Skeletal muscle tissue (tissue), 4 donors: ENCODE data around the gene SF3B2. TPM values are rescaled to one million over a fixed set of nuclear protein-coding genes. Genes with fewer than 3 reads are reported as not detected.
"Not testable (repeated sequence)": the region's sequence is repeated elsewhere in the genome, so short reads cannot be mapped to it uniquely, and the experiment has no call there.

Experiments used
- H3K27ac ChIP-seq: one replicate; pipeline ENCODE4 v1.7.0; 2013; ENCODE audit warnings: mild to moderate bottlenecking, low read depth, low read length, inconsistent platforms
- H3K27me3 ChIP-seq, 3 donors: one replicate each; pipeline ENCODE4 v1.7.0; 2013; ENCODE audit warnings: low read length in 3 of 3; ENCODE audit not compliant: control insufficient read depth in 3 of 3, insufficient read depth in 3 of 3
- H3K36me3 ChIP-seq, 3 donors: one replicate each; pipeline ENCODE4 v1.7.0; 2013; ENCODE audit warnings: low read length in 3 of 3; ENCODE audit not compliant: control insufficient read depth in 3 of 3, insufficient read depth in 3 of 3
- H3K4me1 ChIP-seq, 3 donors: one replicate each; pipeline ENCODE4 v1.7.0; 2013; ENCODE audit warnings: low read length in 3 of 3, mild to moderate bottlenecking in 3 of 3; ENCODE audit not compliant: control insufficient read depth in 3 of 3, insufficient read depth in 3 of 3
- H3K4me3 ChIP-seq, 3 donors: one replicate each; pipeline ENCODE4 v1.7.0; 2013; ENCODE audit warnings: low read length in 3 of 3
- H3K9ac ChIP-seq, 3 donors: one replicate each; pipeline ENCODE4 v1.7.0; 2013; ENCODE audit warnings: low read length in 3 of 3, mild to moderate bottlenecking in 3 of 3, moderate library complexity in 2 of 3, low read depth in 1 of 3
- H3K9me3 ChIP-seq, 3 donors: one replicate each; pipeline ENCODE4 v1.7.0; 2013; ENCODE audit warnings: low read length in 3 of 3; ENCODE audit not compliant: control insufficient read depth in 3 of 3
- total RNA-seq: library from RNA; depleted of rRNA; stranded (reverse); fragments of >200 nt; gene quantifications from one replicate; pipeline ENCODE4 v1.2.3, GENCODE V29; 2014
- donor health status: Osteomylitis.

The SF3B2 gene
- total RNA-seq, 1 donor from 2014 or later: 62.1 TPM

GRCh38 chr11:66071381-66071801 is 19.2 kb downstream of the SF3B2 start:
- H3K9me3 ChIP-seq: no peaks in the 10 kb centered on the region
- peak overlapping the region; percentile 75 to 77 (median 75) for H3K4me3 ChIP-seq
- H3K36me3 ChIP-seq: peaks cover 18 to 34% (median 25%) of the 10 kb centered on the region in 3 donors
- H3K27ac ChIP-seq: peak overlapping the region; percentile 72
- H3K9ac ChIP-seq: peak overlapping the region; percentile 73 to 80 (median 78)
- no peaks in the 10 kb centered on the region for H3K27me3 ChIP-seq
- peaks cover 24 to 31% (median 26%) of the 10 kb centered on the region in 3 donors for H3K4me1 ChIP-seq

- Histone ChIP-seq H3K27me3 (no peaks in the 10 kb centered on the region), H3K4me1 (peaks cover 24 to 31% (median 26%) of the 10 kb centered on the region in 3 donors), H3K4me3 (no peak overlapping the region), H3K36me3 (peaks cover 11 to 28% (median 18%) of the 10 kb centered on the region in 3 donors), H3K9me3 (no peaks in the 10 kb centered on the region), H3K9ac (no peak overlapping the region), H3K27ac (no peak overlapping the region)
These were observed 19.9 kb downstream of the SF3B2 start for GRCh38 chr11:66072081-66072480.

- Histone ChIP-seq H3K27me3 (no peaks in the 10 kb centered on the region), H3K4me3 (no peak overlapping the region), H3K27ac (no peak overlapping the region), H3K9me3 (no peaks in the 10 kb centered on the region), H3K9ac (no peak overlapping the region), H3K4me1 (peaks cover 24 to 31% (median 26%) of the 10 kb centered on the region in 3 donors), H3K36me3 (peaks cover 7 to 24% (median 13%) of the 10 kb centered on the region in 3 donors)
These were observed 20.4 kb downstream of the SF3B2 start for GRCh38 chr11:66072518-66072917.

- H3K4me3 ChIP-seq: no peak overlapping the region
- peaks cover 0 to 13% (median 2%) of the 10 kb centered on the region in 3 donors for H3K36me3 ChIP-seq
- no peak overlapping the region for H3K27ac ChIP-seq
- no peaks in the 10 kb centered on the region for H3K27me3 ChIP-seq
- peaks cover 16 to 19% (median 17%) of the 10 kb centered on the region in 3 donors for H3K4me1 ChIP-seq
- no peak overlapping the region for H3K9ac ChIP-seq
- H3K9me3 ChIP-seq: no peaks in the 10 kb centered on the region
These were observed 21.5 kb downstream of the SF3B2 start for GRCh38 chr11:66073669-66074068.

- Histone ChIP-seq H3K27ac (no peak overlapping the region), H3K9me3 (no peaks in the 10 kb centered on the region), H3K4me1 (peaks cover 7 to 13% (median 8%) of the 10 kb centered on the region in 3 donors), H3K36me3 (peaks cover 0 to 11% (median 0%) of the 10 kb centered on the region in 3 donors), H3K4me3 (no peak overlapping the region), H3K9ac (no peak overlapping the region), H3K27me3 (no peaks in the 10 kb centered on the region)
These were observed 23.1 kb downstream of the SF3B2 start for GRCh38 chr11:66075273-66075672.

GRCh38 chr11:66076561-66076960 is 24.4 kb downstream of the SF3B2 start:
- H3K9me3 ChIP-seq: no peaks in the 10 kb centered on the region
- no peaks in the 10 kb centered on the region for H3K27me3 ChIP-seq
- peaks cover 4 to 15% (median 4%) of the 10 kb centered on the region in 3 donors for H3K4me1 ChIP-seq
- no peak overlapping the region for H3K4me3 ChIP-seq
- H3K36me3 ChIP-seq: peaks cover 0 to 11% (median 0%) of the 10 kb centered on the region in 3 donors
- H3K9ac ChIP-seq: no peak overlapping the region
- H3K27ac ChIP-seq: no peak overlapping the region

GRCh38 chr11:66077927-66078326 is 25.8 kb downstream of the SF3B2 start:
- Histone ChIP-seq H3K9me3 (no peaks in the 10 kb centered on the region), H3K9ac (no peak overlapping the region)

GRCh38 chr11:66078949-66079348 is 26.8 kb downstream of the SF3B2 start:
- not testable (repeated sequence) for H3K27ac ChIP-seq, H3K9ac ChIP-seq, H3K9me3 ChIP-seq, H3K36me3 ChIP-seq, H3K4me3 ChIP-seq, H3K27me3 ChIP-seq
- H3K4me1 ChIP-seq: peaks cover 3 to 21% (median 6%) of the 10 kb centered on the region in 3 donors

More at GRCh38 chr11:66077927-66078326, 25.8 kb downstream of the SF3B2 start:
- H3K4me3 ChIP-seq: no peak overlapping the region
- no peaks in the 10 kb centered on the region for H3K27me3 ChIP-seq
- H3K36me3 ChIP-seq: peaks cover 0 to 7% (median 0%) of the 10 kb centered on the region in 3 donors
- peaks cover 2 to 17% (median 3%) of the 10 kb centered on the region in 3 donors for H3K4me1 ChIP-seq
- no peak overlapping the region for H3K27ac ChIP-seq

- H3K9me3 ChIP-seq: no peaks in the 10 kb centered on the region
- no peaks in the 10 kb centered on the region for H3K36me3 ChIP-seq
- H3K4me1 ChIP-seq: peaks cover 3 to 21% (median 6%) of the 10 kb centered on the region in 3 donors
- peak overlapping the region; percentile 28 for H3K27ac ChIP-seq
- H3K4me3 ChIP-seq: no peak overlapping the region
- H3K9ac ChIP-seq: no peak overlapping the region
- H3K27me3 ChIP-seq: no peaks in the 10 kb centered on the region
These were observed 28.1 kb downstream of the SF3B2 start for GRCh38 chr11:66080055-66080817.

GRCh38 chr11:66081505-66081904 is 29.3 kb downstream of the SF3B2 start:
- H3K9me3 ChIP-seq: no peaks in the 10 kb centered on the region
- peak overlapping the region; percentile 28 for H3K27ac ChIP-seq
- H3K4me1 ChIP-seq: peaks cover 3 to 21% (median 6%) of the 10 kb centered on the region in 3 donors
- no peak overlapping the region for H3K9ac ChIP-seq
- H3K36me3 ChIP-seq: no peaks in the 10 kb centered on the region
- H3K4me3 ChIP-seq: no peak overlapping the region
- no peaks in the 10 kb centered on the region for H3K27me3 ChIP-seq
